DMS79 (cell line): Measurements from ENCODE around the gene RND2.

ENCODE experiments used
- DNase-seq: peaks from one replicate; lab custom pipeline; 2025; lab: John Stamatoyannopoulos, UW

RND2 gene

DNA sequence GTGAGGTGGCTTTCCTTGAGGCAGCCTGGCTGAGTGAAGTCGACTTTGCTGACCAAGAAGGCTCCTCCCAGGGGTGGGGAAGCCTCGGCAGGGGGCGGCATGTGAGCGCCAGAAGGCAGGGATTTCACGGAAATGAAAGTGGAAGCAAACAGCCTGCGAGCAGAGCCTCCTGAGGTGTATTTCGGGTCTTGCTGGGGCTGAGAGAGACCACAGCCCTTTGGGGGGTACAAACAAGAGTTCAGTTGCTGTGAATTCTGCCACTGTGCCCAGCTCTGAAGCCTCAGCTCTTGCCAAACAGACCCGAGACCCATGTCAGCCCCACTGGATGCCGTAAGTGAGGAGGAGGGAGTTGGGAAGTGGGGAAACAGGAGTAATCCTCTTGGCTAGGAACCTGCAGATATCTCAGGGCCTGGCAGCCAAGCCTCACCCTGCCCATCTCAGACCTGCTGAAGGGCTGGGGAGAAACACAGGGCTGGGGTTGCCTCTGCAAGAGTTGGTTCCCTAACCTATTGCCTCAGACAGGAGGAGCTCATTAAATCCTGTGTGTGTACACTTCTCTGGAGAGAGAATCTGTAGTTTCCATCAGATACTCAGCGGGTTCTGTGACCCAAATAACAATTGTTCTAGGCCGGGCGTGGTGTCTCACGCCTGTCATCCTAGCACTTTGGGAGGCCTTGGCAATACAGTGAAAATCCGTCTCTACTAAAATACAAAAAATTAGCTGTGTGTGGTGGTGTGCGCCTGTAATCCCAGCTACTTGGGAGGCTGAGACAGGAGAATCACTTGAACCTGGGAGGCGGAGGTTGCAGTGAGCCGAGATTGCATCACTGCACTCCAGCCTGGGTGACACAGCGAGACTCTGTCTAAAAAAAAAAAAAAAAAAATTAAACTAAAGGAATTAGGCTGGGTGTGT, 18.1 kb upstream of the RND2 start, which contains the start of gene IFI35:
TSS of gene IFI35 (plus strand) at position 146 of the 913 bp plus-strand sequence. CDS start at position 310, 164 bp downstream.
- peak; percentile 50 for DNase-seq

DNA sequence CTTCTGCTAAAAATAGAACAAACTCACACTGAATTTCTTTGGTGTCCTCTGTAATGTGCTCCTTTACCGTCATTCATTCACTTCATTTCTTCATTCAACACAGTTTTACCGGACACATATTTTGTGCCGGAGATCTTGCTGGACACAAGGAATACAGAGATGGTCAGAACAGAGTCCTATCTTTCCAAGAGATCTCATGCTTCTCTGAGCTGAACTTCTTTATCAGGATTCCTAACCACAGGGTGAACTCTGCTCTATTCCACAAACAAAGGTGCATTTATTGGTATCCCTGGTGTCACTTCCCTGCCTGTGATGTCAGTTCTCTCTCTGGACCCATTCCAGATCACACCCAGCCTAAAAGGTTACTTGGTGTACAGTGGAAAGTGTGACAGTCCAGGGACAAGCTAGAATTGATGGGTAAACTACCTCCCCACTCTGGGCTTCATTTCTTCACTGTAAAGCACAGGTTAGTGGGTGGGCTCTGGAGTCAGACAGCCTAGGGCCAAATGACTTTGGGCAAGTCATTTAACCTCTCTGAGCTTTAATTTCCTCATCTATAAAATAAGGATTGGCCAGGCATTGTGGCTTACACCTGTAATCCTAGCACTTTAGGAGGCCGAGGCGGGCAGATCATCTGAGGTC, 14.2 kb upstream of the RND2 start:
- no peak for DNase-seq

DNA sequence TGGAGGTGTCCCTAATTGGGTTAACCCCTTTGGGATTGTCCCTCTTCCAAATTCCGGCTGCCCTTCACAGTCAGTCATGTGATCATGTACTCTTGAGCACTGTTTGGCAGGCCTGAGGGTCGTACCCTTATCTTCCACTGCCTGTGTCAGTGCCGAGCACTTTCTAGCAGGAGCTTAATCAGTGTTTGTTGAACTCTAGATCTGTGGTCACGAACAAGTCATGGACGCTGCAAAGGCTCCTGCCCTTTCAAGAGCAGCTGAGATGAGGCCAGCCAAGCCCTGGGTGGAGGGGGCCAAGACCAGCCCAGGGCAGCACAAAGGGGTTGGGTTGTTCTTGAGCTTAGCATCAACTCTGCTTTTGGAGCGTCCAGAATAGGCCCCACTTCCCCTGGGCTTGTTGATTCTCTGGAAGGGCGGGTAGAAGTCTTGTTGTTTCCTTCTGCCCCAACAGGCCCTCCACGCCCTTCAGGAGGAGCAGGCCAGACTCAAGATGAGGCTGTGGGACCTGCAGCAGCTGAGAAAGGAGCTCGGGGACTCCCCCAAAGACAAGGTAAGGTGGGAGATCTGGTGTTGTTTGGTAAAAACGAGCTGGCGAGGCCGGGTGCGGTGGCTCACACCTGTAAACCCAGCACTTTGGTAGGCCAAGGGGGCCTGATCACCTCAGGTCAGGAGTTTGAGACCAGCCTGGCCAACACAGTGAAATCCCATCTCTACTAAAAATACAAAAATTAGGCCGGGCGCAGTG, 13.1 kb upstream of the RND2 start:
- no peak for DNase-seq

DNA sequence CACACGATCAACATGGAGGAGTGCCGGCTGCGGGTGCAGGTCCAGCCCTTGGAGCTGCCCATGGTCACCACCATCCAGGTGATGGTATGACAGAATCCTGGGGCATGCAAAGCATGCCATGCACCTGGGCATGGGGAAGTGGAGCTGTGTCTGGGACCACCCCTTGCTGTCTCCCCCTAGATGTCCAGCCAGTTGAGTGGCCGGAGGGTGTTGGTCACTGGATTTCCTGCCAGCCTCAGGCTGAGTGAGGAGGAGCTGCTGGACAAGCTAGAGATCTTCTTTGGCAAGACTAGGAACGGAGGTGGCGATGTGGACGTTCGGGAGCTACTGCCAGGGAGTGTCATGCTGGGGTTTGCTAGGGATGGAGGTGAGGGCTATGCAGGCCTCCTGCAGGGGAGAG, 11.7 kb upstream of the RND2 start:
- no peak for DNase-seq

DNA sequence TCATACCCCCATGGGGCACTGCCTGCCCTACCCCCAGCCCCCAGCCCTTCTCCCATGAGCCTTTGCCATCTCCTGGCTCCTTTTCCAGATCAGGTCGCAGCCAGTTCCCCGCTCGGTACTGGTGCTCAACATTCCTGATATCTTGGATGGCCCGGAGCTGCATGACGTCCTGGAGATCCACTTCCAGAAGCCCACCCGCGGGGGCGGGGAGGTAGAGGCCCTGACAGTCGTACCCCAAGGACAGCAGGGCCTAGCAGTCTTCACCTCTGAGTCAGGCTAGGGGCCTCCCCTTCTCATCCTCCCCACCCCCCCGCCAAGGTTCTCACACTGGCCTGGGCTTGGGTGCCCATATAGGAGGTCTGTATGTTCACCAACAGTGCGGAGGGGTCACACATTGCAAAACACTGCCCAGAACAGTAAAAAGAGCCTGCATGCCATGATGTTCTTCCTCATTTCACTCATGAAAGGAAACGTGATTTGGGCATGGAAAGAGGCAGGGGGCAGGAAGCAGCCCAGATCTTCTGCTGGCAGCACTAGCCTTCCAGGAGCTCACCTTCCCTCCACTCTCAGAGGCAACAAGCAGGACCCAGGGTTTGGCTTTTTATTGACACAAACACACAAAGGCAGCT, 10.9 kb upstream of the RND2 start:
- no peak for DNase-seq

DNA sequence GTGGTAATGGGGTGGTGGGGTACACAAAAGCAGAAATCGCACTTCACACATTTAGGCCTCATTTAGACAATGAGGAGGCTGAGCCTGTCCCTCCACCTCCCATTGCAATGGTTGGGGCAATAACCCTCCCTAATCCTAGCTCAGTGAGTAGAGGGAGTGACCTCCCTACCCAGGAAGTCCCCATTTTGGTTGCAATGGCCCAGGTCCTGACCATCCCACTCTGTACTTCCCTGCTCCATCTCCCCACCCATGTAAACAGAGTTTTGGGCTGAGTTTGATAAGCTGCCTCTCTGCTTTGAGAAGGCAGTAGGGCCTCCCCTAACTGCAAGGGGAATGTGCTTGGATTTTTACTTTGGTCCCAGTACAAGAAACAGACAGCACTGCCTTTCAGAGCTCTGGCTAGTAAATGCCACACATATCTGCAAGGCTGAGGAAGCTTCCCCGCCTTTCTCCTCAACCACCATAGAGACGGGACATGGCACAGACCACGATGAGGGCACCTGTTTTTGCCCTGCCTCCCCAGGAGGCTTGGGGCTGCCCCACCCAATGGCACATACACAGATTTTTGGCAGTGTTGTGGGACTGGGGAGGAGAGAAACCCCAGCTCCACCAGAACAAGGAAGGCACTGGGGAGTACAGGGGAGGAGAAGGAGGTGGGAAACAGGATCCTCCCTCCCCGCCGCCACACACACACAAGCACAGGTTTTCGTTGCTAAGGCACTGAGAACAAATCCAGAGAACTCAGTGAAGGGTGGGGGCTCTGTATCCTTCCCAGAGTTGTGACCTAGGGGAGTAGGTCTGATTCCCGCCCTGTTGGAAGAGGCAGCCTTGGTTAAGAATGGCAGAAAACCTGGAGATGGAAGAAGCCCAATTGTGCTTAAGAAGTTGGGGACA, 10.1 kb upstream of the RND2 start:
- no peak for DNase-seq

DNA sequence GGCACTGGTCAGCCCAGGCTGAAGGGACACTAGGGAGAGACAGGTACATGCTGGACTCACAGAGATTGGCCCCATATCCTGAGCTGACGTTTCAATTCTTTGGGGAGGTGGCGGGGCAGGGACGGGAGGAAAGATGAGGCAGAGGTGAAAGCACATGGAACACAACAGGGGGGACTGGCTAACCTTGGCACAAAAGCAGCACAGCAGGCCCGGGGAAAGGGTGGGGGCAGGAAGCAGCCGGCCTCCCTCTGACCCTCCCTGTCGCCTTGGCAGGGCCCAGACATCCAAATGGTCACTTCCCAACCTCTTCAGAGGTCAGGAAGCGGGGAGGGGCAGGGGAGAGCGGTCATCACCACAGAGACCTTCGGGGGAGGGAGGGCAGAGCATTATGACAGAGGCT, 9.5 kb upstream of the RND2 start:
- DNase-seq: no peak

DNA sequence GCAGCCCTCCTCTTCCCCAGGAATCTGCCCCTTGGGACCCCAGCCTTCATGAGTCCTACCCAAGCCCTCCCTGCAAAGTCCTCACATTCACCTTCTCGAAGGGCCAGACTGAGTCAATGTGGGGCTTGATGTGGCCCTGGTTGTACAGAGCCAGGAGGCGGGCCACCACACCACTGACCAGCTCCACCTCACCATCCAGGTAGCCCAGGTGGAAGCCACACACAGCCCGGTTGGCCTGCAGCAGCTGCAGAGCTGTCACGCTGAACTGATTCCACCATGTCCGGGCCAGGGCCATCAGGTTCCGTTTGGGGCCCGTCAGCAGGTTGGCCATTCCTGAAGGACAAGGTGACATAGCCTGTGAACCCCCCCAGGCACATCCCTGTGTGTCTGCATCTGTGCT, 8.8 kb upstream of the RND2 start:
- DNase-seq: no peak

DNA sequence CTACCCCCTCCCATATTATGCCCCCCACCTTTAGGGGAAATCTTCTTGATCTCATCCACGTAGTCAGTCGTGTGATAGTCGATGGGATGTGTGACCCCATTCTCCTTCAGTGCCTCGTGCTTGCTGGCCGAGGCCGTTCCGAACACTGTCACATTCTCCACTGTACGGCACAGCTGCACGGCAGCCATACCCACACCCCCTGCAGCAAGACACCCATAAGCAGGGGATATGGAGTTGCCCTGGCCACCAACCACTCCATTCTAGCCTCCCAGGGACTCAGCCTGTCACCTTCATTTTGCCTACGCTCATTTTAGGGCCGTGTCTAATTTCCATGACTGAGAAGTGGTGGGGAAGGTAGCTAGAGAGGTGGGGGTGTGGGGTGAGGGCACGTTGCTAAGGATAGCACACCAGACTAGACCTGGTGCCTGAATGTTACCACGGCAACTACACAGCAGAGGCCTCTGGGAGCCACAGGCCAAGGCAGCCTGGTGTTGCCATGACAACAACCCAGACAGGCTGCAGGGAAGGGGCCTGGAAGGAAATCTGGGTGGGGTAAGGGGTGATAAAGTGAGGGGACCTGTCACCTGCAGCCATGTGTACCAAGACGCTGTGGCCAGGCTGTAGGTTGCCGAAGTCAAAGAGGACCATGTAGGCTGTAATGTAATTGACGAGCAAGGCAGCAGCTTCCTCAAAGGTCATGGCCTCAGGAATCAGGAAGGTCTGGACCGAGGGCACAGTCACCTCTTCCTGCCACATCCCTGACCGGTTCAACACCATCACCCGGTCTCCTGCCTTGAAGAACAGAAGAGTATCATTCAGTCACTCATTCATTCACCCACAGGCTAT, 6.8 kb upstream of the RND2 start:
- DNase-seq: peak; percentile 20

DNA sequence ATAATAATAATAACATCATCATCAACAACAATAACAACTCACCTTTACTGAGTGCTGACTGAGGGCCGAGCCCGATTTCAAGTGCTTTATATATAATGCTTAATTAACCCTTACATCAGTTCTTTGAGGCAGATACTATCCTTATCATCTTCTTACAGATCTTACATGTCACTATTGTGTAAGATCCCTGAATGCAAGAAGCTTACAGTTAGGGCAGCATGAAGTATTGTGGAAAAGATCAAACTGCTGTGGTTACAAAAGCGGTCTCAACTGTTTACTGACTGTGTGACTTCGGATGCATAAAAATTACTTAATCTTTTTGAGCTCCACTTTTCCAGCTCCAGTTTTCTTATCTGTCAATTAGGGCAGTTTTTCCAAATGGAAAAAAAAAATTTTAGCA, 6.1 kb upstream of the RND2 start:
- no peak for DNase-seq

DNA sequence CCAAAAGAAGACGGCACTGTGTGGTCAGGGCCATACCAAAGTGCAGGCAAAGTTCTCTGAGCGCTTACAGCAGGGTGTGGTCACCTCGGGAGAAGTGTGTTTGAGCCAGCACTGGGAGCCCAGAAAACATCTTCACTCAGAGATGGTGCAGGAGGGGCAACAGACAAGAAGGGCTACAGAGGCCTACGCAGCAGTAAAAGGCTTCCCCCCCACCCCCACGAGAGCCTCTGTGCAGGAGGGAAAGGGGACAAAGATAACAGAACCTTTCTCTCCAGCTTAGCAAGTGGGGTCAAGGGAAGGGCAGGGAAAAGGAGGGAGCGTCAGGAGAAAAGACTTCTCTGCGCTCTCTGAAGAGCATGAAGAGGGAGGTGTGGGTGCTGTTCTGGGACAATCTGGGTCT, 5.6 kb upstream of the RND2 start:
- no peak for DNase-seq

DNA sequence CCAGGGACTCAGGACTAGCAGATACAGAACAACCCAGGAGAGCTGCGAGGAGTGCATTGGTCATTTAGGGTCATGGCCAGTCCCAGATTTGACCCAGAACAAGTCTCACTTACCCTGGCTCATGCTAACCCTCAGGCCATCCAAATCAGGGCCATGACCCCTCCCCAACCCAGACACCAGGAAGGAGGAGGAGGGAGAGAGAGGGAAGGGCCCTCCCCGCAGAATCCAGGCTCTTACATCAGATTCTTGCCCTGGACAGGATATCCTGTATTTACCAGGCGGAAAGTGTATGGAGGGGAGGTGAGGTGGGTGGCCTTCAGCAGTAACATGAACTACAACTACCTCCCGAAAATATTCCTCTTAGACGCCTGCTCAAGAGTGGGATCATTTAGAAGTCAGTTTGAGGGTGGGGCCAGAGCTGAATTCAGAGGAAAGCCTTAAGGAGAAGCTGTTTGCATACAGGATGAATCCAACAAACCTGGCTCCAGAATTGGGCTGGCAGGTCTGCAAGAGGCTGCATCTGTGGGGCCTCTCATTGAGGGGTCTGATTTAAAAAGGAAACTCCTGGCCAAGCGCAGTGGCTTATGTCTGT, 4.9 kb upstream of the RND2 start:
- DNase-seq: no peak

DNA sequence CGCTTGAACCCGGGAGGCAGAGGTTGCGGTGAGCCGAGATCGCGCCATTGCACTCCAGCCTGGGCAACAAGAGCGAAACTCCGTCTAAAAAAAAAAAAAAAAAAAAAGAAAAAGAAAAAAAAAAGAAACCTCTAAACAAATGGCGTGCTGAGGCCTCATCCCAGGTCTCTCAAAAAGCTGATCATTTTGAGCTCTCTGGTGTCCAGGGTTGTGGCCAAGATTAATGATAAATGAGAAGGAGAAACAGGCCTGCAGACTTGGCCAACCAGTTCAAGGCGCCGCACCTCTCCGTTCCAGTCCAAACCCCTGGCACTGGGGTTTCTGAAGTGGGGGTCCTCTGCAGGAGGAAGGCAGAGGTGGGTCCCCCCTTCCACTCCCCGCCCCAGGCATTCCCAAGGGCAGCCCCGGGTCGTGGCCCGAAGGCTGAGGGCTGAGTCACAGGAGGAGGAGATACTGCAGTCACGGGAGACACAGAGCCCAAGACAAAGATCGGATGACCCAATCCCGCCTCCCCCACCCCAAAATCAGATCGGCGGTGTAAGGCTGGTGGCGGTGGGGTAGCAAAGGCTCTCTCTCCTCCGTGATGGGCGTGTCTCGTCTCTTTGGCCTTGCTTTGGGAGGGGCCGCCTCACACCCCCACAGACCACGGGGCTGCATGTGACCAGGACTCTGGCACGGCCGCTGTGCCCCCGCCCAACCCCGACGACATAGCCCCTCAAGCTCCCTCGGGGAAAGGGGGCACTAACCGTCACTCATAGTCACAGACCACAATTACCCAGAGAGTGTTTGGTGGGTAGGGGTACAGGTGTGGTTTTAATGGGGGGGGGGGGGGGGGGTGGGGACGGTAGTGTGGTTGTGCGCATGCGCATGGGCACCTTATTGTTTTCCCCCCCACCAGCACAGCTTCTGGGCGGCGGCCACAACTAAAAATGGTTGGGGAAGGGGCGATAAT, 4.0 kb upstream of the RND2 start:
- peak; percentile 36 for DNase-seq

DNA sequence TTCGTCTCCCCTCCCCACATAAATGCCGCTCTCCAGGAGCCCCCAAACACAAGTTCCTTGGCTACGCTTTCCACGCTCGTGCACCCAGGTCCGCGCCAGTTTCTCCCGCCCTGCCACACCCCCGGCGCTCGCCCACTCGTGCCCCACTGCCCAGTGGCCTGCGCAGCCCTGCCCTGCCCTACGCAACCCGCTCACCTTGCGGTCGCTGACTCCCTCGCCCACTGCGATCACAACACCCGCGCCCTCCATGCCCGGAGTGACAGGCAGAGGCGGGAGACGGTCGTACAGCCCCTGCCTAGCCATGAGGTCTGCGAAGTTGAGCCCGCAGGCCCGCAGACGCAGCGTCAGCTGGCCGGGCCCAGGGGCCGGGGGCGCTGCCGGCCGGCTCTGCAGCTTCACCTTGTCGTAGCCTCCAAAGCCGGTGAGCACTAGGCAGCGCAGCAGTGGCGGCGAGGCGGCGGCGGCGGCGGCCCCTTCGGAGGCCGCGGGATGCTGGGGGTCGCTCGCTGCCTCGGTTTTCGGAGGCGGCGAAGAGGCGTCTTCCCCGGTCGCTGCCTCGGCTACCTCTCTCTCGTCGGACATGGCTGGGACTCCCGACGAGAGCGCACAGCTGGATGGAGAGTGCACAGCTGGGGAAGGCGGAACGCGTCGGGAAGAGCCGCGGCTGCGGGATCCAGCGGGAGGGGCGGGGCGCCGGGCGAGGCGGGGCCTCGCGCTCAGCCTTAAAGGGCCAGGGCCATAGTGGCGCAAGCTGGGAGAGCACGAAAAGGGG, 3.1 kb upstream of the RND2 start, which contains the start of gene VAT1:
TSS of gene VAT1 (minus strand) at position 645 of the 772 bp plus-strand sequence. CDS start at position 582, 63 bp downstream.
- DNase-seq: peak; percentile 43

DNA sequence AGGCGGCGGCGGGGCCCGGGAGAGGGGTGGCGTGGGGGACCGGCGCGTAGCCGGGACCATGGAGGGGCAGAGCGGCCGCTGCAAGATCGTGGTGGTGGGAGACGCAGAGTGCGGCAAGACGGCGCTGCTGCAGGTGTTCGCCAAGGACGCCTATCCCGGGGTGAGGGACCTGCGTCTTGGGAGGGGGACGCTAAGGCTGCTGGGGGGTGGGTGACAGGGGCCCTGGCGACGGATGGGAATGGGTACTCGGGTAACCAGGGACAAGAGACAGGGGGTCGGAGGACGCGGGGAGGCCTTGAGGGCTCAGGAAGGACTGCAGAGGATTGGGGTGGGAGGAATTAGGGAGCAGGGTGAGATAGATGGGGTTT, 243 bp downstream of the RND2 start:
- no peak for DNase-seq

DNA sequence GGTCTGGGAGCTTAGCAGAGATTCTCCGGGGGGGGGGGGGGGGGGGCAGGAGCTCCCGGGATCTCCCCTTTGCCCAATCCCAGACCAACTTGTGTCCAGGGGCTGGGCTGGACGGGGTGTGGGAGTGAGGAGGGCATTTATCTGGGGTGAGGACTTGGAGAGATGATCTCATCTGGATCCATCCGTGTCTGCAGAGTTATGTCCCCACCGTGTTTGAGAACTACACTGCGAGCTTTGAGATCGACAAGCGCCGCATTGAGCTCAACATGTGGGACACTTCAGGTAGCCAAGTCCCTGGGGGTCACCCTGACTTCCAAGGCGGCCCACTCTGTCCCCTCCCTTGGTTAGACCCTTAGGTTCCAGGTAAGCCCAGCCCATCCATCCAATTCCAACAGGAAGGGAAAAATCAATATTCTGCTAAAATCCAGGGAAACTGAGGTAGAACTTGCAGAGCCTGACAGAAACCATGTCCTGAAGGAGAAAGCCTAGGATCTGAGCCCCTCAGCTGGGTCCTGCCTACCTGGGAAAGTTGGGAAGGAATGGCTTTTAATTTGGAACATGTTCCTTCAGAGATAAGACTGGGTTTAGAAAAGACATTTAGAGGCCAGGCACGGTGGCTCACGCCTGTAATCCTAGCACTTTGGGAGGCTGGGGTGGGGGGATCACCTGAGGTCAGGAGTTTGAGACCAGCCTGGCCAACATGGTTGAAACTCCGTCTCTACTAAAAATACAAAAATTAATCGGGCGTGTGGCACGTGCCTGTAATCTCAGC, 921 bp downstream of the RND2 start:
- DNase-seq: no peak

DNA sequence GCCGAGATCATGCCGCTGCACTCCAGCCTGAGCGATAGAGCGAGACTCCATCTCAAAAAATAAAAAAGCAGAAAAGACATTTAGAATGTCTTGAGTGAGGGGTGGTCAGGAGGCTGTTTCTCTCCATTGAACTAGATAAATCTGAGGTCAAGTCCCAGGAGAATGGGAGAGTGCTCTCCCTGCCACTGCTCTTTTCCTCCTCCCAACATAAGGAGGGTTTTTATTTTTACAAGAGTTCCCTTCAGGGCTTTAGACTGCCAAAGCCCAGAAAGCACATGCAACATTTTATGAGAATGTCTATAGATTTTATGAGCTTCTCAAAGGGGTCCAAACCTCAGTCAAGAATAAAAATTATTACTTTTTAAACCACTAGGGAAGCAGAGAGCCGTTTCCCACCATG, 1.6 kb downstream of the RND2 start:
- no peak for DNase-seq
